Measurements from ENCODE around the gene ROBO2.

Gene ROBO2

DNA sequence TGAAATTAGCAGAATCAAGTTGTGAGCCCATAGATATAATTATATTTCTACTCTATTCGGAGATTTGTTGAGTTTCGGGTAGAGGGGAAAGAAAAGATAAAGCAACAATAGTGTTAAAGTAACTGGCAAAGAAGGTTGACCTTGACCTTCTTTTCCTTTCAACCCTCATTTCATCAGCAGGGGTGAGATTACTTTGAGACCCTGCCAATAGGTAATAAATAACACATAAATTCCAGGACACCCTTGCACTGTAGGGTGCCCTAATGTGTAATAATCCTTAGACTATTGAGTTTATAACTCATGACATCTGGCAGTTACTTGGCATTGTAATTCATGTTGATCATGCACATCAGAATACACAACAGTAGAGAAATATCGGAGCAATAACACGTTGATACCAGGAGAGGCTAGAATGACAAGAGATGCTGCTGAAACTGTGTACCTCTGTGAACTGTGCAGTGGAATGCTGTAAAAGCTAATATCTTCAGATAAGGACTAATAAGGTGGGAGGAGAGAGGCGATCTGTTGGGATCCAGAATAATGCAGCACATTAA is 426.7 kb downstream of the ROBO2 start:
- no peak for DNase-seq (ENCODE audit: low read depth in 3 of 3, low spot score in 1 of 3)

DNA sequence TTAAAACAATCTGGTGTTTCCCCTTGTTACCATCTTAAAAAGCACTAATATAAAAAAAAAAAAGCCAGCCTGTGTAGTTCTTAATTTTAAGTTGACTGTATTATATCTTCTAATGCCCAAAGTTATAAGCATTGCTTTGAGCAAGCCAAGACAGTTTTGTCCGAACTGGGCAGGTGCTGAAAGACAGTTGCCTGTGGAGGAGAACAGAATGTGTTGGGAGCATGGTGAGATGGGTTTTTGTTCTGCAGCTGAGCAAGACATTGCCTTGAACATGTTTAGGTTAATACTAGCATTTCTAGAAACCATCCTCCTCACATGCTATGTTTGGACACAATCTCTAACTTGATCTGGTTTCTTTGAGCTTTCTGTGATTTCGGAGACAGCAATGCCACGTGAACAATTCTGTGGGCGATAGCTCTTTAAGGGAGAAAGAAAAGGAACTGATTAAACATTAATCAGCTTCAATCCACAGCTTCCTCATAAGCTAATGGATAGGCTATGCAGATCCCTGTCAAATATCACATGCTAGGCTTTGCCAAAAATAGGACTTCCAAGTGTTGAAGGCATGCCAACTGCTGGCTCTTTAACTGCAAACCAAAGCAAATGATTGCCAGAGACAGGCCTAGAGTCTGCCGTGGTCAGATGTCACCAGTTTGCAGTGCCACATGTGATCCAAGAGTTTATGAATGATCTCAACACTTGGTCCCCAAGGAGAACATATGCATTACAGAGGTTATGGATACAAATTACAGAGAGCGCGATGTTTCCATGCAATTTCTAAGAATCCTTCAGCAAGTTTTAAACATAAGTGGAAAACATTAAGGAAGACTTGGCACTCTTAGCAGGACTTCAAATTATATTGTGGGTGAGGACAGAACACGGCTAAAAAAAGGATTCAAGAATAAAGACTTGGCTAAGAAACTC is 428.1 kb downstream of the ROBO2 start:
- no peak for DNase-seq (ENCODE audit: low read depth in 3 of 3, low spot score in 1 of 3)

DNA sequence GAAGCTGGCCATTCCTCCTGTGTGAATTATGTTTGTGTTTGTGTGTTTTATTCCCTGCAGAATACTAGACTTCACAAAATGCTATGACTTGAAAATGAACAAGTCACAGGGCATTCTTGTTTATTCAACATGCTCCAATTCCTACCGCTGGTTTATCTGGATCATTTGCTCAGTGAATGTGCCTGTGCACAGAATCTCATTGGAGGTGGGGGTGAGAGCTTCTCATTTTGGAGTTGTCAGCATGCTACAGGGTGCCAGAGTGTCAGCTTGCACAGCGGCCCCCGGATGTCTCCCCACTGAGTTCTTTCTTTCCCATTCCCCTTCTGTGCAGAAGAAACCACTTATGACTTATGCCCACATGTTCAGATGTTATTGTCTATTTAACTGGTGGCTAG is 428.7 kb downstream of the ROBO2 start:
- DNase-seq (ENCODE audit: low read depth in 3 of 3, low spot score in 1 of 3) = no peak

DNA sequence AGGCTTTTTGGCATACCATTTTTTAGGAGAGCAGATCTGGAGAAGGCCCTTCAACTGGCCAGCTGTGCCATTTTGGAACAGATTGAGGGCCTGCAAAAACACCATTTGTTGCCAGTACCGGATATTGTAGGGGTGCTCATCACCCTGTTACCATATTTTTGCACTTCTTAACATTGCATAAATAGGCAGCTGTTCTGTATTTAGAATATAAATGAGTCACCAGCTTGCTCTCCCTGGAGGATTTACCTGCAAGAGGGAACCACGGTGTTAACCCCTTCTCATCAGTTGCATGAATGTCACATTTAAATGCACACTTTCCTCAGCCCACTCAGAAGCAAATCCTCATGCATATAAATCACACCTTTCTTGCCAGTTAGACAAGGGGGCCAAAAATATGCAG is 435.6 kb downstream of the ROBO2 start:
- no peak for DNase-seq (ENCODE audit: low read depth in 3 of 3, low spot score in 1 of 3)

DNA sequence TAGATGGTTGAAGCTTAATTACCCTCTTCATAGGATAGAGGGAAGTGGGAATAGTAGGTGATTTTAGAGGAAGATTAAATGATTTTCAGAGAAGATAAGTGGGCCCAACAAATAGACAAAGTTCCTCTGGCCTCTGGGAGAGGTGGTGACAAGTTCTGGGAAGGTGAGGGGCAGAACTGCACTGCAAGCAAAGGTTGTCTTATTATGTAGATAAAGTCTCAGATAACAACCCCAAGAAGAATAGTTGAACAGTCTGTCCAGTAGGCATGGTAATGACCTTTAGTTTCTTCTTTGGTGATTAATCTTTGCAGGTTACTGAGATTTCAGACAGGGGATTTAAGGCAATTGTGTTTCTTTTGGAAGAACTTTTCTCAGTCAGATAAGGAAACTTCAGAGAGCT is 439.1 kb downstream of the ROBO2 start:
- DNase-seq (ENCODE audit: low read depth in 3 of 3, low spot score in 1 of 3) = no peak

DNA sequence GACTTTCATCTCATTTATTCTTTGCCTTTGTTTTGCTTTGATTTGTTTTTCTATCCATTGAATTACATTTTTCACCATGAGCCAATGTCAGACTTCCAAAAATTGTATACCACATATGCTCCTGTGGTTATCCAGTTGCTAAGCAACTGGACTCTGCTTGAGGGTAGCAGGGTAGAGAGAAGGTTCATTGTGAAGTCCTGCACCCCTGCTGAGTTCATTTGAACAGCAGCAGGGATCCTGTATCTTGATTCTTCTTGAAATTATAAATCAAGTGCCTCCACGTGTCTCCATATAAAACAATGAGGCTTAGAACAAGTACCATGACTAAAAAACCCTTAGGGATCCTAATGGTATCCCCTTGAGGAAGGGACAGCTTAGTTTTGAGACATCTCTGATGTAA is 449.3 kb downstream of the ROBO2 start:
- no peak for DNase-seq (ENCODE audit: low read depth in 3 of 3, low spot score in 1 of 3)

DNA sequence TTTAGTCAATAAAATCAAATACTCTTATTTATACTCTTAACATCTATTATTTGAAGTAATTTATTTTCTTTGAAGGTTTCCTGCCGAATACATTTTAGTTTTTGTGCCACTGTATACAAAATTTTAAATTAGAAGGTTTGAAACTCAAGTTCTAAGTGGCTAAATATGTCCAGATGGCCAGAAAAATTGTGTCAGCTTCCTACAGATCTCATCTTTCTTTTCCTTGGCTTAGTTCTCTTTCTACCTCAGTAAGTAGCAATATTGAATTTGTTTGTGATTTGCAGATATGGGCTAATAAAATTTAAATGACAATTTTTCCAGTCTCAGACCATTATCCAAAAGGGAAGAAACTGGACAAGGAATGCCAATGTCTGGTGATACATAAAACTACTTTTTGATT is 452.1 kb downstream of the ROBO2 start:
- no peak for DNase-seq (ENCODE audit: low read depth in 3 of 3, low spot score in 1 of 3)

DNA sequence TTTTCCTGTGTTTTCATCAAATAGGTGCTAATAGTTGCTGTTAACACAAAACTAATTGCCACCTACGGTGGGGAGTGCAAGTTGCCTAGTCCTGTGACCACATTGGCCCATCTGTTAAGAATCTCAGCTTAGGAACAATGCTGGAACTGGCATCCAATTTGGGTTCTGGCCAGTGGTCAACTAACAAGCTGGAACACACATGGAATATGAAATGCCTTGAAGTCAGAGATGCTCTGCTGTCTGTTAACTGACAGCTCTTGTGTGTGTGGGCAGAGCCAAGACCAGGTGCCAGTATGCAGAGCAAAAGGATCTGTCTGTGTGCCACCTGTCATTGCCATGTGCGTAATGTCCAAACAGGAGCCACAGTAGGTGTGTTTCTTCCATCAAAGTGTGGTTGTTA is 460.8 kb downstream of the ROBO2 start:
- DNase-seq (ENCODE audit: low read depth in 3 of 3, low spot score in 1 of 3) = no peak

DNA sequence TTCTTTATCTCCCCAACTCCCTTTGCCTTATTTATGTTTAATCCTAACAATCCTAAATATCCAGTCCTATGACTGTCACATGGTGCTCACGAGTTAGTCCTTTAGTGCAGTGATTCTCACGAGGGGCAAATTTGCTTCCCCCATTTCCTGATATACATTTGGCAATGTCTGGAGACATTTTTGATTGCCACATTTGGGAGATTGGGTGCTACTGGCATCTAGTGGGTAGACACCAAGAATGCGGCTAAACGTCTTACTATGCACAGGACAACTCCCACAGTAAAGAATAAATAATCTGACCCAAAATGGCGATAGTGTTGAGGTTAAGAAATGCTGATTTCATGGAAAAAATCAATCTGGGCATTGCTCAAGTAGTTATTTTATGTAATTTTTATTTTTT is 466.5 kb downstream of the ROBO2 start:
- no peak for DNase-seq (ENCODE audit: low read depth in 3 of 3, low spot score in 1 of 3)

DNA sequence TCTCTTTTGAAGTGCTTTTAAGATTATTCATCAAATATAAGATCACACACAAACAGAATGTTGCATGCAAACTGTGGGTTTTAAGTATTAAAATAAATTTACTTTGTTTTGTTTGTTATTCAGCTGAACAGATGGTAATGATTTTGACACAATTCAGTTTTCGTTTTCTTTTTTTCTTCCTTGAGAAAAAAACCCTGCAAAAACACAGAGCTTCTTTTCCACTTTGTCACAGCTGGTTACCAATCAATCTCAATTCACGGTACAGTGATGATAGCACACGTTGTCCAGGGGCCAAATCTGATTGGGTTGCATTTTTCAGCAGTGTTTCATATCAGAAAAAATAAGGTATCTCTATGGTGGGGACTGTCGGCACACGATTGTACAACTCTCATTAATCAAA is 473.6 kb downstream of the ROBO2 start:
- no peak for DNase-seq (ENCODE audit: low read depth in 3 of 3, low spot score in 1 of 3)

DNA sequence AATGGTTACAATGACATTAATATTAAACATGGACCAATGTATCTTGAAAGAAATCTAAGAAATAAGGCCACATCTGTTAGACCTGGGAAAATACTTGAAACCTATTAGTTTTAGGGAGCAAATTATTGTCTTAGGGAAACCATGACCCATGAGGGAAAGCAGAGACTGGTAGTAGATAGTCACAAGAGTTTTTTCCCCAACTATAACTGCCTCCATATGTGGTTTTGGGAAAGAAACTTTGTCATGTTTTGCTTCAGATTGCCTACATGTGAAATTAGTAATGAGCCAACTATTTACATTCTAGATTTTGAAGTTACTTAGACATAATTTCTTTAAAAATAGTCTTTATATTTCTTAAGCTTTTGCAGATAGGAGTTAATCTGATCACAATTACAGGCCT is 474.9 kb downstream of the ROBO2 start:
- no peak for DNase-seq (ENCODE audit: low read depth in 3 of 3, low spot score in 1 of 3)

DNA sequence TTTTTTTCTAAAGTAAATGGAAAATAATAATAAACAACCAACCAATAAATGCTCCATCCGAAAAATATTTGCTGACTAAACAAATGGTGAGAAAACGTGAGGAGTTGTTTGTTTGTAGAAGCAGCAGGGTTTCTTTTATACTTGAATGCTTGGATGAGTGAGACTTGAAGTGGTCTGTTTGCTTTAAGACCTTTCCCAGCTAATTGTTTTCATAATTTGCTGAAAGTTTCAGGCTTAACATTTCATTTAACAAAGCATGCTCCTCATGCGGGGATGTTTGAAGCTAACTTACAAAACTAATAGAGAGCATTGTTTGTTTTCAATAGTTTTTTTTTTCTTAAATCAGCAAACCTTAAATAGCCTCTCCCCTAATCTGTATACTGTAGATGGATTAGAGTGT is 484.6 kb downstream of the ROBO2 start:
- DNase-seq (ENCODE audit: low read depth in 3 of 3, low spot score in 1 of 3) = no peak

DNA sequence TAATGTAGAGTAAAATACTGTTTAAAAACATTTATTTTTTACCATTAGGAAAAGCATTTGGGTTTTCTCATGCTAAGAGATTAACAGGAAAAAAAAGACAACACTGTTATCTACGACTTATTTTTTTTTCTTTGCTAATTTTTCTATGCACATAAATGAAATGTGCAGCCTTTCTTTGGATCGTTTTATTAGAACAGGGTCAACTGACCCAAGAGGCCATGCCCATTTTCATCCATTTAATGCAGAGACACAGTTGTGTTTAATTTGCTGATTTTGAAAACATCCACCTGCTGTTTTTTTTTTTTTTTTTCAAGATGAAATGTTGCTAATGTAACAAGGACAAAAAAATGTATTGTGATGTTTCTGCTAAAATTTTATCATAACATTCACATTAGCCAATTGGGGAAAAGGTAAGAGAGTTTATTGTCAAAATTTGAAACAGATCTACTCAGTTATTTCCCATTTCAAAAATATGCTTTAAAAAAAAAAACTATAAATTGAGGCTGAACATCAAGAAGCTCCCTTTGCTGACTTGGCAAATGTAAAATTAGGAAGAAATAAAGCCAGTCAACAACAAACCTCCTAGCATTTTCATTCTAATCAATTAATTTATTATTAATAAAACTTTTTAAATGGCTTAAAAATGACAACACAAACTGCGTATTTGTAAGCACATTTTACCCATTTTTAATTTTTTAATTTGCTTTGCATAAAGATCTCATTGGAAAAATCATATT is 485.2 kb downstream of the ROBO2 start:
- DNase-seq (ENCODE audit: low read depth in 3 of 3, low spot score in 1 of 3) = no peak

DNA sequence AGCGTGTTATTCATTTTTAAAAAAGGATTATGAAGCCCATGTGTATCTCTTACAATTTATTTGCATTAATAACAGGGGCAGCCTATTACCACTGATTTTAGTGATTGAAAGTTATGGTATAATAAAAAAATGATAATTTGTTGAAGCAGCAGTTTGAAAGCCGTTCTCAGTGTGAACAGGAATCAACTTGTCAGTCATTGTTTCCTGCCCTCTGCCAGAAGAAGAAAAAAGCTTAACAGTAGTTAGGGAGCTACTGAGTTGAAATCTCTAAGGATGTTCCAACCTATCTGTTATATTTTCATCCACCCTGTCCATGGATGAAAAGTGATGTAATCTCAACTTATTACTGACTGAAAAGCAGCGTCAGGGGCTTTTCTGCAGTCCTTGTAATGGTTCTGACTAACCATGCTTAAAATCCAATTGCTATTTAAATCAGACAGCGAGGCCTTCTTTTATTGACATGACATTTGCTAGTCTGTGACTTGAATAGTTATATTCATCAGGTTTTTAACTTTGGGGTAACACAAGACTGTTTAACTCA is 486.7 kb downstream of the ROBO2 start:
- DNase-seq (ENCODE audit: low read depth in 3 of 3, low spot score in 1 of 3) = no peak

DNA sequence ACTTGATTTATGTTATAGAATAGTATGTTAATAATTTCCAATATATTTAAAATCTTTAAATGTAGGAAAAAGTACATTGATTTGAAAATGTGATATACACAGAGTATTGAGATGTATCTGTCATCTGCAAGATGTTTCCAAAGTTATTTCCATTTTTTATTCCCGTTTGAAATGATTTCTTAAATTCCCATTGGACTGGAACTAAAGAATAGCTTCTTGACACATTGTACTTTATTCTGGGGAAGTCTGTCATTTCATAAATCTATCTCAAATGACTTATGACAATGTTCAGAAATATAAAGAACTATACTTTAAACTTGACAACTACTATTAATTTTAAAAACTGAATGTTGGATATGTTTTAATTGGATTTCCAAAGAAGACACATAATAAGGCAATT is 489.6 kb downstream of the ROBO2 start:
- DNase-seq (ENCODE audit: low read depth in 3 of 3, low spot score in 1 of 3) = no peak

DNA sequence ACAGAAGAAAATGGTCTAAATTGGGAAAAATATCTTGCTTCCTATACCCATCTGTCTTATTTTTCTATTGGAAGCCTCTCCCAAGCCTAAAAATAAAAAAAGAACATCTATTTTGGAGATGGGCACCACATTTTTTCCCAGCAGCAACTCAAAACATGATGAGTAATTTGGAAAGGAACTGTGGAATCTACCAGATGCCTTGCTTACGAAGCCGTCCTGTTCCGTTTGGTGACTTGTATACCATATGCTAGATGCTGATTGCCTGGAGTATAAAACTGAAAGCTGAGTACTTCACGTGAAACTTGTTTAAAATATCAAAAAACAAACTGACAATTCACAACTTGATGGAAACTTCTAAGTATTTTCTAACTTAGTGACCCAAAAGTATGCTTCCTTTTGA is 491.0 kb downstream of the ROBO2 start:
- no peak for DNase-seq (ENCODE audit: low read depth in 3 of 3, low spot score in 1 of 3)

DNA sequence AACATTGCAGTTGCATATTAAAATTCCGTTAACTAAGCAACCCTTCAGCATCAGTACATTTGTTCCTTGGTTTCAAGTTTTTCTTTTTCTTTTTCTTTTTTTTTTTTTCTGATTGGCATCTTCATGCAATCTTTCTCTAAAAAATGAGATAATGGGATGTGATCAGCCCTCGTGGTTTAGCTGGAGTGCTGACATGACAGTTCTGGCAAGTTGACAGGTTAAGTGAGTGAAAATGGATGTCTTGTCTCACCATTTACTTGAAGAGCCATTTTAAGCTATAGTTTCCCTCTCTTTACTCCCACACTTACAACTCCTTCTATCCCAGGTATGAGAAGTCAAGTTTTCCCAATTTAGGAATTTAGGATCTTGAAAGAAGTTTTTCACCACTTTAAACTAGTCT is 495.2 kb downstream of the ROBO2 start:
- no peak for DNase-seq (ENCODE audit: low read depth in 3 of 3, low spot score in 1 of 3)

DNA sequence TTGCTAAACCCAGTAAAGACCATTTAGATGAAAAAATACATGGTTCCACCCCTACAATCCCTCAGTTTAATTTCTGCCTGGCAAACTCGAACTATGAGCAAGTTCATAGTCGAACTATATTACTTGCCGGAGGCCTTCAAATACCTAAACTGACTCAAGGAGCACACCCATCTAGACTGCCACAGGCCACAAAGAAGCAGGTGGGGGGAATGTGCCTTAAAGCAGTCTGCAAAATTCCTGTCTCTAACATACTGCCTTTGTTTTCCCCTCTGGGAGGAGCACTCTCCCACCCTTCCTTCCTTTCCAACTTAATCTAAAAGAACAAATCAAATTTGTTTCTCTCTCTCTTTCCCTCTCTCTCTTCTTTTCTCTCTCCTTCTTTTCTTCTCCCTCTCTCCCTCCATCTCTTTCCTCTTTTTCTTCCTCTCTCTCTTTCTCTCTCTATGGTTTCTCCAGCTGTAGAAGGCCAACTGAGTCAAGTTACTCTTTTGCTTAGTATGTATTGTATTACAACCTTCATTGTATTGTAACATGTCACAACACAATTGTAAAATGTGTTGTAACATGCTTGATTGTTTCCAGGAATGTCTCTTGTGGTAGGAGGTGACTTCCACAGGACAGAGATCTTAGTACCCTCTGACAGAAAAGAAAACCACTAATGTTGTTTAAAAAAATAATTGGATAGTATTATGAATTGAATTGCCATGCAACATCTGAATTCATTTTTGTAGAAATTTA is 496.3 kb downstream of the ROBO2 start:
- DNase-seq (ENCODE audit: low read depth in 3 of 3, low spot score in 1 of 3) = no peak

DNA sequence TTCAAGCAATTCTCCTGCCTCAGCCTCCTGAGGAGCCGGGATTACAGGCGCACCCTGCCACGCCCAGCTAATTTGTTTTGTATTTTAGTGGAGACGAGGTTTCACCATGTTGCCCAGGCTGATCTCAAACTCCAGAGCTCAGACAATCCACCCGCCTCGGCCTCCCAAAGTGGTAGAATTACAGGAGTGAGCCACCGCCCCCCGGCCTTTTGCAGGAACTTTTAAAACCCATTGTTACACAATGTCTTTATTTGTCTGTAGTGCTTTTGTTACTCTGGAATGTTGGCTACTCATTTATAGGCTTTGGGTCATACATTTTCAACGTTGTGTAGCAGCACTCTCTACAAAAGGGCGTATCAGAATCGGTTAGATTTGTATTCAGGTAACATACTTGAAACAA is 499.1 kb downstream of the ROBO2 start:
- no peak for DNase-seq (ENCODE audit: low read depth in 3 of 3, low spot score in 1 of 3)

DNA sequence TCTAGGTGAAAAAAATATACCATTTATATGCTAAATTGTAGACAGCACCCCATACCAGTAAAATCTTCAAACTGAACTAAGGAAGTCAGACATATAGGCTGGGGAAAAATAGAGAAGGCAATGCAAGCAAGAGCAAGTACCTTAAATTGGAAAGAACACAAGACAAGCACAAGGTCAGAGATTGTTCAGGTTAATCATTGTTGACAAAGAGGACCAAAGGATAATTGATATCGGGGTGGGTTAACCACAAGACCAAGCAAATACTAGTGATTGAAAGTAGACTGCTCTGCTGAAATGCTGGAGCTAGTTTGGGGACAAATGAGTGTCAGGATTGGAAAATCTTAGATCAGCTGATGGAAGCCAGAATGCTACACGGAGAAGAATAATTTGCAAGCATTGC is 499.8 kb downstream of the ROBO2 start:
- no peak for DNase-seq (ENCODE audit: low read depth in 3 of 3, low spot score in 1 of 3)

DNA sequence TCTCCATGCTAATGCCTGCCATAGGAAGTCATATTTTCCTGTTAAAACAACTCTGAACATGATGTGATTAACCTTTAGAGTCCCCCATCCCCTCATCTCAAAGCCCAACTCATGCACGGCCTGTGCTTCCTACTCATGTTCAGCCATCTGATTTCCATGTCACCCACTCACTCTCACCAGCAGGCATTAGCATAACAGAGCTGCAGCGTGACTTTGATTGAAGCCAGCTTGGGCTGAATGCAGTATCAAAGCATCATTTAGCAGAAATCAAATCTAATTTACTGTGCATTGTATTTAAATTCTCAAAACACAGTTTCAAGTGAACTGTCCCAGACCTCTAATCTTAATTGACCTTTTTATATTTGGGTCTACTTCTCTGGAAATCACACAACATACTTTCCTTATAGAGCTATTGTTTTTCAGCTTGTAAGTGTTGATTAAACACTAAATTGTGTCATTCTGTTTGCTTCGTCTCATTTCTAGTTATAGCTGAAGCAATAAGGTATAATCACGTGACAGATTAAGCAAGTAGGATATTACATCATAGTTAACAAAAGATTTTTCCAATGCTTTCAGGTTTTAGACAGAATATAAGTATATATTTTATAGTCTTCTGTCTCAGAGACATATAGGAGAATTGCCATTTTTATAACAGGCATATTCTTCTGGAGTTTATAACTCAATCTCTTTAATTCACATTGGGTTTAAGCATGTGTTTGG is 501.5 kb downstream of the ROBO2 start:
- no peak for DNase-seq (ENCODE audit: low read depth in 3 of 3, low spot score in 1 of 3)

Data from stimulated activated CD4-positive, alpha-beta T cell treated with anti-CD3 and anti-CD28 coated beads, TNF-alpha, amount 100 ng/mL, for 1 hour (primary cell).